Measurements from ENCODE around the gene IGFBP3.

GRCh38 chr7:45970454-45970853 lies 49.4 kb upstream of the IGFBP3 start:
- TF ChIP-seq, protein P1, sequence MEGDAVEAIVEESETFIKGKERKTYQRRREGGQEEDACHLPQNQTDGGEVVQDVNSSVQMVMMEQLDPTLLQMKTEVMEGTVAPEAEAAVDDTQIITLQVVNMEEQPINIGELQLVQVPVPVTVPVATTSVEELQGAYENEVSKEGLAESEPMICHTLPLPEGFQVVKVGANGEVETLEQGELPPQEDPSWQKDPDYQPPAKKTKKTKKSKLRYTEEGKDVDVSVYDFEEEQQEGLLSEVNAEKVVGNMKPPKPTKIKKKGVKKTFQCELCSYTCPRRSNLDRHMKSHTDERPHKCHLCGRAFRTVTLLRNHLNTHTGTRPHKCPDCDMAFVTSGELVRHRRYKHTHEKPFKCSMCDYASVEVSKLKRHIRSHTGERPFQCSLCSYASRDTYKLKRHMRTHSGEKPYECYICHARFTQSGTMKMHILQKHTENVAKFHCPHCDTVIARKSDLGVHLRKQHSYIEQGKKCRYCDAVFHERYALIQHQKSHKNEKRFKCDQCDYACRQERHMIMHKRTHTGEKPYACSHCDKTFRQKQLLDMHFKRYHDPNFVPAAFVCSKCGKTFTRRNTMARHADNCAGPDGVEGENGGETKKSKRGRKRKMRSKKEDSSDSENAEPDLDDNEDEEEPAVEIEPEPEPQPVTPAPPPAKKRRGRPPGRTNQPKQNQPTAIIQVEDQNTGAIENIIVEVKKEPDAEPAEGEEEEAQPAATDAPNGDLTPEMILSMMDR (conservative IDR thresholded peaks at IDR 0.05; ENCODE audit: low read depth in 2 of 2): no peak
- TF ChIP-seq POLR2AphosphoS5 (IDR thresholded peaks at IDR 0.05; ENCODE audit: low read depth) (no peak), EZH2 (IDR thresholded peaks at IDR 0.05; ENCODE audit: low read depth, unreplicated experiment) (no peak), EZH2phosphoT487 (IDR thresholded peaks at IDR 0.05; ENCODE audit: unreplicated experiment) (no peak), REST (IDR thresholded peaks at IDR 0.05; ENCODE audit: unreplicated experiment) (no peak), ZNF114 (CRISPR knock-in tag; IDR thresholded peaks at IDR 0.05) (no peak)

Data from GM23338 (cell line).